DND-41 (cell line): ENCODE data around the gene DNAH14.

Experiments
- ATAC-seq: fragments of 200-7000 bp; cut with Tn5 transposase; 3 replicates; pipeline ENCODE4 v1.9.1; 2021; ENCODE audit warnings: low read depth; ENCODE audit not compliant: insufficient read depth
- DNase-seq: peaks from one replicate; pipeline ENCODE4 v3.0.0-alpha.2; 2020
- H2AFZ ChIP-seq: 2 replicates; pipeline ENCODE4 v1.6.0; 2012; ENCODE audit warnings: low read depth, low read length
- H3K27ac ChIP-seq: 2 replicates; pipeline ENCODE4 v1.5.1; 2012; ENCODE audit warnings: low read length, inconsistent platforms
- H3K27me3 ChIP-seq: fragments of 200-600 bp; sonication (generic); 2 replicates; pipeline ENCODE4 v1.6.0; 2012; ENCODE audit warnings: low read length, mild to moderate bottlenecking, inconsistent platforms; ENCODE audit not compliant: insufficient read depth, poor library complexity
- H3K36me3 ChIP-seq: 2 replicates; pipeline ENCODE4 v1.5.1; 2012; ENCODE audit warnings: low read length, inconsistent platforms; ENCODE audit not compliant: insufficient read depth
- H3K4me1 ChIP-seq: 2 replicates; pipeline ENCODE4 v1.5.1; 2012; ENCODE audit warnings: mild to moderate bottlenecking, low read length; ENCODE audit not compliant: insufficient read depth
- H3K4me2 ChIP-seq: 2 replicates; pipeline ENCODE4 v1.6.0; 2012; ENCODE audit warnings: mild to moderate bottlenecking, moderate library complexity, low read length, inconsistent platforms; ENCODE audit not compliant: insufficient read depth
- H3K4me3 ChIP-seq, 2 experiments: fragments of 200-600 bp in 1 of 2; shearing (Covaris generic) in 1 of 2; 2 replicates each; pipeline ENCODE4 v1.5.1; 2012 to 2016; ENCODE audit warnings: inconsistent platforms in 2 of 2, low read length in 2 of 2, mild to moderate bottlenecking in 2 of 2, low read depth in 1 of 2, moderate library complexity in 1 of 2
- H3K79me2 ChIP-seq: 2 replicates; pipeline ENCODE4 v1.6.0; 2012; ENCODE audit warnings: low read length, inconsistent platforms; ENCODE audit not compliant: insufficient read depth
- H3K9ac ChIP-seq: 2 replicates; pipeline ENCODE4 v1.6.0; 2012; ENCODE audit warnings: low read depth, mild to moderate bottlenecking, inconsistent platforms, low read length, moderate library complexity
- H3K9me3 ChIP-seq: 2 replicates; pipeline ENCODE4 v1.5.1; 2012; ENCODE audit warnings: low read length, moderate library complexity, mild to moderate bottlenecking, inconsistent platforms; ENCODE audit not compliant: insufficient read depth, severe bottlenecking
- H4K20me1 ChIP-seq: 2 replicates; pipeline ENCODE4 v1.6.0; 2012; ENCODE audit warnings: low read length; ENCODE audit not compliant: insufficient read depth
- CTCF ChIP-seq: IDR thresholded peaks from 2 replicates; pipeline ENCODE4 v1.5.1; 2012; ENCODE audit warnings: borderline replicate concordance, low read length, moderate library complexity, mild to moderate bottlenecking; ENCODE audit not compliant: poor library complexity, severe bottlenecking; ENCODE audit errors: extremely low read depth
- EZH2 ChIP-seq: IDR thresholded peaks from 3 replicates; pipeline ENCODE4 v1.6.1; 2012; ENCODE audit warnings: borderline replicate concordance, low read depth, mild to moderate bottlenecking, moderate library complexity, low read length, inconsistent platforms; ENCODE audit not compliant: severe bottlenecking

The DNAH14 gene

GRCh38 chr1:225044258-225044657, 114.8 kb downstream of the DNAH14 start:
- no peak for TF ChIP-seq EZH2
- TF ChIP-seq CTCF: no peak
- ATAC-seq (no peak), DNase-seq (no peak)
- Histone ChIP-seq H3K27ac (no peak overlapping the region), H3K4me2 (no peak overlapping the region), H3K9me3 (no peaks in the 10 kb centered on the region), H3K4me1 (no peaks in the 10 kb centered on the region), H3K4me3 (no peak overlapping the region), H4K20me1 (no peaks in the 10 kb centered on the region), H3K27me3 (peaks cover 3% of the 10 kb centered on the region), H3K36me3 (no peaks in the 10 kb centered on the region), H3K79me2 (no peaks in the 10 kb centered on the region), H2AFZ (no peak overlapping the region), H3K9ac (no peak overlapping the region)

GRCh38 chr1:225049594-225049993, 120.1 kb downstream of the DNAH14 start:
- Histone ChIP-seq H3K4me3 (no peak overlapping the region), H3K9me3 (no peaks in the 10 kb centered on the region), H2AFZ (no peak overlapping the region), H3K27ac (no peak overlapping the region), H3K36me3 (no peaks in the 10 kb centered on the region), H4K20me1 (no peaks in the 10 kb centered on the region), H3K79me2 (no peaks in the 10 kb centered on the region), H3K9ac (no peak overlapping the region), H3K4me2 (no peak overlapping the region), H3K27me3 (peaks cover 5% of the 10 kb centered on the region), H3K4me1 (no peaks in the 10 kb centered on the region)
- no peak for DNase-seq
- TF ChIP-seq CTCF: no peak
- TF ChIP-seq EZH2: no peak
- ATAC-seq: no peak

- H2AFZ ChIP-seq: no peak overlapping the region
- no peak overlapping the region for H3K27ac ChIP-seq
- H3K4me3 ChIP-seq: no peak overlapping the region
- no peak for ATAC-seq
- TF ChIP-seq EZH2 (no peak), CTCF (no peak)
- H4K20me1 ChIP-seq: no peaks in the 10 kb centered on the region
- H3K4me2 ChIP-seq: no peak overlapping the region
- H3K4me1 ChIP-seq: no peaks in the 10 kb centered on the region
- no peaks in the 10 kb centered on the region for H3K27me3 ChIP-seq
- DNase-seq: no peak
- H3K79me2 ChIP-seq: no peaks in the 10 kb centered on the region
- H3K9ac ChIP-seq: no peak overlapping the region
- H3K36me3 ChIP-seq: no peaks in the 10 kb centered on the region
- no peaks in the 10 kb centered on the region for H3K9me3 ChIP-seq
Measured at GRCh38 chr1:225063722-225064121, 134.2 kb downstream of the DNAH14 start.

GRCh38 chr1:225070972-225071371, 141.5 kb downstream of the DNAH14 start:
- Histone ChIP-seq H3K27me3 (no peaks in the 10 kb centered on the region), H3K4me1 (no peaks in the 10 kb centered on the region), H3K4me2 (no peak overlapping the region), H3K36me3 (no peaks in the 10 kb centered on the region), H4K20me1 (no peaks in the 10 kb centered on the region), H3K9me3 (peaks cover 5% of the 10 kb centered on the region), H3K4me3 (no peak overlapping the region), H3K27ac (no peak overlapping the region), H2AFZ (no peak overlapping the region), H3K79me2 (no peaks in the 10 kb centered on the region), H3K9ac (no peak overlapping the region)
- TF ChIP-seq CTCF (no peak), EZH2 (no peak)
- no peak for DNase-seq
- ATAC-seq: no peak
